GM12878 (cell line): ENCODE measurements around the gene CLASP1.

ENCODE experiments used
- CEBPB ChIP-seq, 2 experiments: fragments of 150-350 bp in 1 of 2; IDR thresholded peaks; 2 replicates each; pipeline ENCODE4 v1.6.1; 2012 to 2014; ENCODE audit warnings: low read depth in 2 of 2, low read length in 2 of 2, borderline replicate concordance in 1 of 2, inconsistent platforms in 1 of 2
- CHD4 ChIP-seq: fragments of 200-600 bp; sonication (generic); IDR thresholded peaks from 2 replicates; pipeline ENCODE4 v1.6.1; 2016; ENCODE audit warnings: mild to moderate bottlenecking
- EP300 ChIP-seq, 2 experiments: fragments of 150-350 bp in 1 of 2; IDR thresholded peaks; 2 replicates each; pipeline ENCODE4 v1.6.1; 2011 to 2012; ENCODE audit warnings: low read depth in 2 of 2, low read length in 2 of 2, borderline replicate concordance in 1 of 2, improper control_type of control experiment in 1 of 2, inconsistent platforms in 1 of 2; ENCODE audit not compliant: control insufficient read depth in 1 of 2
- ETV6 ChIP-seq, 2 experiments: fragments of 450-650 bp in 1 of 2; IDR thresholded peaks in 1 of 2; conservative IDR thresholded peaks in 1 of 2; 2 replicates each; pipeline ENCODE4 v1.6.1; 2014; ENCODE audit warnings: antibody characterized with exemption in 1 of 2, borderline replicate concordance in 1 of 2, low read depth in 1 of 2, mild to moderate bottlenecking in 1 of 2, moderate library complexity in 1 of 2
- EZH2 ChIP-seq: IDR thresholded peaks from 2 replicates; pipeline ENCODE4 v1.6.1; 2012; ENCODE audit warnings: low read depth, mild to moderate bottlenecking, control low read depth, inconsistent platforms, low read length, borderline replicate concordance; ENCODE audit not compliant: control insufficient read depth
- NFYB ChIP-seq: IDR thresholded peaks from 2 replicates; pipeline ENCODE4 v1.6.1; 2011; ENCODE audit warnings: low read depth, mild to moderate bottlenecking, low read length, improper control_type of control experiment, moderate library complexity; ENCODE audit not compliant: insufficient read depth
- NR2C1 ChIP-seq: fragments of 450-650 bp; IDR thresholded peaks from 2 replicates; pipeline ENCODE4 v1.6.1; 2017; ENCODE audit warnings: antibody characterized with exemption, mild to moderate bottlenecking, moderate library complexity
- POLR2AphosphoS5 ChIP-seq: IDR thresholded peaks from 2 replicates; pipeline ENCODE4 v1.6.1; 2011; ENCODE audit warnings: mild to moderate bottlenecking, low read length, inconsistent platforms
- TF ChIP-seq, protein P1 (sequence below), 3 experiments: IDR thresholded peaks in 2 of 3; conservative IDR thresholded peaks in 1 of 3; 2 replicates each; pipeline ENCODE4 v1.5.1; 2011; ENCODE audit warnings: low read depth in 3 of 3, low read length in 3 of 3, mild to moderate bottlenecking in 3 of 3, control low read depth in 2 of 3, moderate library complexity in 2 of 3, inconsistent platforms in 1 of 3, mixed read lengths in 1 of 3; ENCODE audit not compliant: control insufficient read depth in 2 of 3, insufficient read depth in 1 of 3; ENCODE audit errors: extremely low read depth in 1 of 3
- TF ChIP-seq, protein P2 (sequence below): IDR thresholded peaks from 2 replicates; pipeline ENCODE4 v1.6.1; 2012; ENCODE audit warnings: low read length, inconsistent platforms
- TF ChIP-seq, protein P3 (sequence below): IDR thresholded peaks from 2 replicates; pipeline ENCODE4 v1.6.1; 2012; ENCODE audit warnings: low read depth, low read length, improper control_type of control experiment
- TF ChIP-seq, protein P4 (sequence below): fragments of 450-650 bp; IDR thresholded peaks from 2 replicates; pipeline ENCODE4 v1.6.1; 2016; ENCODE audit warnings: mild to moderate bottlenecking, moderate library complexity, borderline replicate concordance

DNA sequence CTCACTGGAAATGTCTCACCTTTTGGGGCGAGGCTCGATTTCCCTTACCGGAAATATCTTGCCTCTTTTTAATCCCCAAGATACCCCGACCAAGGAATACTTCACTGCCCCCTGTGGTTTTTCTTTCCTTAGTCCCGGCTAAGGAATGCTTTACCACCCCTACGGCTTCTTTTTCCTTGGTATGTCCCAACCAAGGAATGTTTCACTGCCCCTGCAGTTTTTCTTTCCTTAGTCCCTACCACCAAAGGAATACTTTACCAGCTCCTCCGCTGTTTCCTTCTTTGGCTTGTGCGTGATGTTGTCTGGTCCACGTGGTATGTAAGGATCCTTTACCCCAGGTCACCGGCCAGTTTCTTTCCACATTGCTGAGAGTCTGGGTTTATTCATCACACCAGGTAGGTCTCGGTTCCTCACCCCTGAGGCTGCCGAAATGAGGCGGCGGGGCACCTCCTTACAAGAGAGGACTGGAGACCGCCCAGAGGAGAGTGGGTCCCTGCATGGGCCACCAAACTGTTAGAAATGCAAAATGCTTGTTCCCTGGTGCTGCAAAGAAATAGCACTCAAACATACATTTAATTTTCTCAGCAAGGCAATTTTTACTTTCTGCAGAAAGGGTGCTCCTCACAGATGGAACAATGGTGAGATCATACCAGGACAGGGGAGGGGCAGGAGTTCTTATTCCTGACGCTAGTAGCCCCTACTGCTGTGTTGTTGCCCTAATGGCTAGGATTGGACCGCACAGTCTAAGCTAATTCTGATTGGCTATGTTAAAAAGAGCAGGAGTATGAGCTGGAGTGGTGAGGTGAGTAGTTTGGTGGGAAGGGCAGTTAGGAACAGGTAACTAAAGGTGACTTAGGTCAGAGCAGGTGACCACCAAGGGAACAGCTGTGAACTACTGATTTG is 33.4 kb upstream of the CLASP1 start:
- TF ChIP-seq POLR2AphosphoS5 (no peak), CEBPB (IDR thresholded peaks at IDR 0.05; ENCODE audit: borderline replicate concordance in 1 of 2, low read depth in 2 of 2, low read length in 2 of 2) (no peak), NFYB (no peak), CHD4 (no peak), ETV6 (conservative IDR thresholded peaks at IDR 0.05 in 1 of 2, IDR thresholded peaks at IDR 0.05 in 1 of 2; ENCODE audit: borderline replicate concordance in 1 of 2, low read depth in 1 of 2) (no peak), EZH2 (no peak), EP300 (IDR thresholded peaks at IDR 0.05; ENCODE audit: borderline replicate concordance in 1 of 2, control insufficient read depth in 1 of 2, low read depth in 2 of 2, low read length in 2 of 2) (no peak), NR2C1 (no peak)
- TF ChIP-seq, protein P1, sequence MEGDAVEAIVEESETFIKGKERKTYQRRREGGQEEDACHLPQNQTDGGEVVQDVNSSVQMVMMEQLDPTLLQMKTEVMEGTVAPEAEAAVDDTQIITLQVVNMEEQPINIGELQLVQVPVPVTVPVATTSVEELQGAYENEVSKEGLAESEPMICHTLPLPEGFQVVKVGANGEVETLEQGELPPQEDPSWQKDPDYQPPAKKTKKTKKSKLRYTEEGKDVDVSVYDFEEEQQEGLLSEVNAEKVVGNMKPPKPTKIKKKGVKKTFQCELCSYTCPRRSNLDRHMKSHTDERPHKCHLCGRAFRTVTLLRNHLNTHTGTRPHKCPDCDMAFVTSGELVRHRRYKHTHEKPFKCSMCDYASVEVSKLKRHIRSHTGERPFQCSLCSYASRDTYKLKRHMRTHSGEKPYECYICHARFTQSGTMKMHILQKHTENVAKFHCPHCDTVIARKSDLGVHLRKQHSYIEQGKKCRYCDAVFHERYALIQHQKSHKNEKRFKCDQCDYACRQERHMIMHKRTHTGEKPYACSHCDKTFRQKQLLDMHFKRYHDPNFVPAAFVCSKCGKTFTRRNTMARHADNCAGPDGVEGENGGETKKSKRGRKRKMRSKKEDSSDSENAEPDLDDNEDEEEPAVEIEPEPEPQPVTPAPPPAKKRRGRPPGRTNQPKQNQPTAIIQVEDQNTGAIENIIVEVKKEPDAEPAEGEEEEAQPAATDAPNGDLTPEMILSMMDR (IDR thresholded peaks at IDR 0.05 in 2 of 3, conservative IDR thresholded peaks at IDR 0.05 in 1 of 3; ENCODE audit: control insufficient read depth in 2 of 3, extremely low read depth in 1 of 3, insufficient read depth in 1 of 3, low read depth in 3 of 3, low read length in 3 of 3) = no peak
- TF ChIP-seq, protein P2, sequence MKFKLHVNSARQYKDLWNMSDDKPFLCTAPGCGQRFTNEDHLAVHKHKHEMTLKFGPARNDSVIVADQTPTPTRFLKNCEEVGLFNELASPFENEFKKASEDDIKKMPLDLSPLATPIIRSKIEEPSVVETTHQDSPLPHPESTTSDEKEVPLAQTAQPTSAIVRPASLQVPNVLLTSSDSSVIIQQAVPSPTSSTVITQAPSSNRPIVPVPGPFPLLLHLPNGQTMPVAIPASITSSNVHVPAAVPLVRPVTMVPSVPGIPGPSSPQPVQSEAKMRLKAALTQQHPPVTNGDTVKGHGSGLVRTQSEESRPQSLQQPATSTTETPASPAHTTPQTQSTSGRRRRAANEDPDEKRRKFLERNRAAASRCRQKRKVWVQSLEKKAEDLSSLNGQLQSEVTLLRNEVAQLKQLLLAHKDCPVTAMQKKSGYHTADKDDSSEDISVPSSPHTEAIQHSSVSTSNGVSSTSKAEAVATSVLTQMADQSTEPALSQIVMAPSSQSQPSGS = no peak
- TF ChIP-seq, protein P3, sequence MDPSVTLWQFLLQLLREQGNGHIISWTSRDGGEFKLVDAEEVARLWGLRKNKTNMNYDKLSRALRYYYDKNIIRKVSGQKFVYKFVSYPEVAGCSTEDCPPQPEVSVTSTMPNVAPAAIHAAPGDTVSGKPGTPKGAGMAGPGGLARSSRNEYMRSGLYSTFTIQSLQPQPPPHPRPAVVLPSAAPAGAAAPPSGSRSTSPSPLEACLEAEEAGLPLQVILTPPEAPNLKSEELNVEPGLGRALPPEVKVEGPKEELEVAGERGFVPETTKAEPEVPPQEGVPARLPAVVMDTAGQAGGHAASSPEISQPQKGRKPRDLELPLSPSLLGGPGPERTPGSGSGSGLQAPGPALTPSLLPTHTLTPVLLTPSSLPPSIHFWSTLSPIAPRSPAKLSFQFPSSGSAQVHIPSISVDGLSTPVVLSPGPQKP = no peak
- TF ChIP-seq, protein P4, sequence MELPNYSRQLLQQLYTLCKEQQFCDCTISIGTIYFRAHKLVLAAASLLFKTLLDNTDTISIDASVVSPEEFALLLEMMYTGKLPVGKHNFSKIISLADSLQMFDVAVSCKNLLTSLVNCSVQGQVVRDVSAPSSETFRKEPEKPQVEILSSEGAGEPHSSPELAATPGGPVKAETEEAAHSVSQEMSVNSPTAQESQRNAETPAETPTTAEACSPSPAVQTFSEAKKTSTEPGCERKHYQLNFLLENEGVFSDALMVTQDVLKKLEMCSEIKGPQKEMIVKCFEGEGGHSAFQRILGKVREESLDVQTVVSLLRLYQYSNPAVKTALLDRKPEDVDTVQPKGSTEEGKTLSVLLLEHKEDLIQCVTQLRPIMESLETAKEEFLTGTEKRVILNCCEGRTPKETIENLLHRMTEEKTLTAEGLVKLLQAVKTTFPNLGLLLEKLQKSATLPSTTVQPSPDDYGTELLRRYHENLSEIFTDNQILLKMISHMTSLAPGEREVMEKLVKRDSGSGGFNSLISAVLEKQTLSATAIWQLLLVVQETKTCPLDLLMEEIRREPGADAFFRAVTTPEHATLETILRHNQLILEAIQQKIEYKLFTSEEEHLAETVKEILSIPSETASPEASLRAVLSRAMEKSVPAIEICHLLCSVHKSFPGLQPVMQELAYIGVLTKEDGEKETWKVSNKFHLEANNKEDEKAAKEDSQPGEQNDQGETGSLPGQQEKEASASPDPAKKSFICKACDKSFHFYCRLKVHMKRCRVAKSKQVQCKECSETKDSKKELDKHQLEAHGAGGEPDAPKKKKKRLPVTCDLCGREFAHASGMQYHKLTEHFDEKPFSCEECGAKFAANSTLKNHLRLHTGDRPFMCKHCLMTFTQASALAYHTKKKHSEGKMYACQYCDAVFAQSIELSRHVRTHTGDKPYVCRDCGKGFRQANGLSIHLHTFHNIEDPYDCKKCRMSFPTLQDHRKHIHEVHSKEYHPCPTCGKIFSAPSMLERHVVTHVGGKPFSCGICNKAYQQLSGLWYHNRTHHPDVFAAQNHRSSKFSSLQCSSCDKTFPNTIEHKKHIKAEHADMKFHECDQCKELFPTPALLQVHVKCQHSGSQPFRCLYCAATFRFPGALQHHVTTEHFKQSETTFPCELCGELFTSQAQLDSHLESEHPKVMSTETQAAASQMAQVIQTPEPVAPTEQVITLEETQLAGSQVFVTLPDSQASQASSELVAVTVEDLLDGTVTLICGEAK = no peak
